ENCODE results near the gene DPP6. TPM values are rescaled to one million over a fixed set of nuclear protein-coding genes. Genes with fewer than 3 reads are reported as not detected.

DPP6 gene
- total and polyA plus RNA-seq, 12 donors = 0.07 to 2.1 (median 0.16) TPM; not detected in 4

GRCh38 chr7:154869436-154869835 is 817.2 kb downstream of the DPP6 start:
- H3K4me1 ChIP-seq = no peaks in the 10 kb centered on the region
- WGBS, 2 donors = 81 to 84% methylated on average over 10 of the region's 10 CpGs
- ATAC-seq (no peak), DNase-seq (no peak)
- TF ChIP-seq CTCF (IDR thresholded peaks at IDR 0.05) = no peak
- H3K9me3 ChIP-seq = no peaks in the 10 kb centered on the region
- intact Hi-C loops (cut with DNase I) = no loop called here
- peaks cover 0 to 63% (median 35%) of the 10 kb centered on the region in 7 donors for H3K27me3 ChIP-seq
- H3K4me3 ChIP-seq = no peak overlapping the region
- no peaks in the 10 kb centered on the region for H3K36me3 ChIP-seq
- H3K27ac ChIP-seq = no peak overlapping the region

GRCh38 chr7:154871507-154871906 is 819.3 kb downstream of the DPP6 start:
- no peak for TF ChIP-seq CTCF (IDR thresholded peaks at IDR 0.05)
- no peaks in the 10 kb centered on the region for H3K4me1 ChIP-seq
- H3K36me3 ChIP-seq = no peaks in the 10 kb centered on the region
- ATAC-seq (no peak), DNase-seq (no peak)
- WGBS, 2 donors = 71 to 76% methylated on average over 4 of the region's 4 CpGs
- no peak overlapping the region for H3K4me3 ChIP-seq
- intact Hi-C loops (cut with DNase I) = no loop called here
- peaks cover 0 to 73% (median 53%) of the 10 kb centered on the region in 7 donors for H3K27me3 ChIP-seq
- H3K9me3 ChIP-seq = no peaks in the 10 kb centered on the region
- no peak overlapping the region for H3K27ac ChIP-seq

GRCh38 chr7:154871928-154872750 is 819.9 kb downstream of the DPP6 start:
- no peaks in the 10 kb centered on the region for H3K9me3 ChIP-seq
- WGBS, 2 donors = 78 to 81% methylated on average over 20 of the region's 20 CpGs
- DNase-seq (no peak), ATAC-seq (no peak)
- intact Hi-C loops (cut with DNase I) = no loop called here
- no peak for TF ChIP-seq CTCF (IDR thresholded peaks at IDR 0.05)
- H3K36me3 ChIP-seq = no peaks in the 10 kb centered on the region
- H3K4me3 ChIP-seq = no peak overlapping the region
- H3K27ac ChIP-seq = no peak overlapping the region
- H3K4me1 ChIP-seq = no peaks in the 10 kb centered on the region
- H3K27me3 ChIP-seq = peaks cover 0 to 74% (median 52%) of the 10 kb centered on the region in 7 donors

- no peak for ATAC-seq
- 60 to 86% methylated on average over 18 of the region's 18 CpGs for WGBS, 2 donors
- no peaks in the 10 kb centered on the region for H3K4me1 ChIP-seq
- no peak overlapping the region for H3K4me3 ChIP-seq
- intact Hi-C loops (cut with DNase I) = no loop called here
- no peak for TF ChIP-seq CTCF (IDR thresholded peaks at IDR 0.05)
- H3K9me3 ChIP-seq = no peaks in the 10 kb centered on the region
- no peaks in the 10 kb centered on the region for H3K36me3 ChIP-seq
- DNase-seq = no peak
- peaks cover 0 to 74% (median 50%) of the 10 kb centered on the region in 7 donors for H3K27me3 ChIP-seq
- no peak overlapping the region for H3K27ac ChIP-seq
Observed at GRCh38 chr7:154872811-154873499, 820.8 kb downstream of the DPP6 start.
